ENCODE measurements around the gene ITGA7.

Gene ITGA7

DNA sequence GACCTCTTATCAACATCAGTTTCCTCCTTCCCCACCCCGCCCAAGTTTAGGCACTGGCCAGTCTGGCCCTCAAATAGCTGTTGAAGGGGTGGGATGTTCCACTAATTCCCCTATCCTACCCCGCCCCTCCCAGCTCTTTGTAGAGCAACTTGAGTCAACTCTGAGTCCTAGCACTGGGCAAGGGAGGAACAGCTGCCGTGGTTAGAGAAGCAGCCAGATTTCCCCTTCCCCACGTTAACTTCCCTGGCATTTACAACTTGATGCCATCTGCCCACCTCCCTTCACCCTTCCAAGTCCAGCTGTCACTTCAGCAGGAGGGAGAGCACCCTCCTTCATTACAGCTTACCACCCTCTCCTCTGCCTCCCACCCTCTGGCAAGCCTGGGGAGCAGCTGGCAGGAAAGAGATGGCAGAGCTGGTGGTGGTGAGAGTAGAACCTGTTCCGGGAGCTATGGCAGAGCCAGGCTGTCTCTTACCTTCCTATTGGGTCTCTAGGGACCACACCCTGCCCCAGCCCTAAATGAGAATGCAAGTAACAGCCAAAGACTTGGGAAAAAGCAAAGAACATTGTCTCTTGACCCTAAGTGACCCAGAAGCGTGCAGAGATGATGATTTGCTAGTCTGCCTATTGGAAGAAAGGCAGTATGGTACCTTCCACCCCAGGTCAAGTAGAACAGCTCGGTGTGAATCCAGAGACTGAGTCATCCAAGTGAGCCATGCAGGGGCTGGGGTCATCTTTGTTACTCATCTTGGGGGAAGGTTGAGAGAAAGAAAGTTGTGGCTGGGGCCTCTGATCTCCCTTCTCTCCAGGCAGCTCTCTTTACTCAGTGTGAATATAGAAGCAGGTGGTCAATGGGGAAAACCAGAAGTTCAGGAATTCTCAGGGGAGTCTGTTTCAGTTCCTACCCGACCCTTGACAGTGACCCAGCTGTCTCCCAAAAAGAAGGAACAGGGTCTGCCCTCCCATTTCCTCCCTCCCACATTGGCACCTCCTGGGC is 9.6 kb upstream of the ITGA7 start:
- peaks cover 31% of the 10 kb centered on the region for H3K4me1 Mint-ChIP-seq (ENCODE audit: low read depth)
- H3K9me3 Mint-ChIP-seq (ENCODE audit: low read depth), result no peaks in the 10 kb centered on the region
- H3K36me3 Mint-ChIP-seq, result no peaks in the 10 kb centered on the region
- no peaks in the 10 kb centered on the region for H3K27me3 Mint-ChIP-seq
- peak overlapping the region; percentile 84 for H3K27ac Mint-ChIP-seq
- H3K4me3 Mint-ChIP-seq, result peak overlapping the region; percentile 89

DNA sequence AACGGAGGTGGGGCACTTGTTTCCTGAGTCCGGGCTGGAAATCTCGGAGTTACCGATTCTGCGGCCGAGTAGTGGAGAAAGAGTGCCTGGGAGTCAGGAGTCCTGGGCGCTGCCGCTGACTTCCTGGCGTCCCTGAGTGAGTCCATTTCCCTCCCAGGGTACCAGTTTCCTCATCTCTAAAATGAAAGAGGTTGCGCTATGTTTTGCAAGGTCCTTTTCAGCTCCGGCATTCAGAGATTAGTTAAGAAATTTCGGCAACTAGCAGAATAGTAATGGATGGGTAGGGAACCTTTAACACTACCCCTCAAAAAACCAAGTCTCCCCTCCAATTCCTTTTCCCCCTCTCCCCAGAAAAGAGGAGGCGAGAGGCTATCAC is 8.9 kb upstream of the ITGA7 start:
- Mint-ChIP-seq H3K27ac (peak overlapping the region; percentile 84), H3K27me3 (no peaks in the 10 kb centered on the region), H3K36me3 (no peaks in the 10 kb centered on the region), H3K9me3 (ENCODE audit: low read depth) (no peaks in the 10 kb centered on the region), H3K4me3 (peak overlapping the region; percentile 89), H3K4me1 (ENCODE audit: low read depth) (peaks cover 31% of the 10 kb centered on the region)

DNA sequence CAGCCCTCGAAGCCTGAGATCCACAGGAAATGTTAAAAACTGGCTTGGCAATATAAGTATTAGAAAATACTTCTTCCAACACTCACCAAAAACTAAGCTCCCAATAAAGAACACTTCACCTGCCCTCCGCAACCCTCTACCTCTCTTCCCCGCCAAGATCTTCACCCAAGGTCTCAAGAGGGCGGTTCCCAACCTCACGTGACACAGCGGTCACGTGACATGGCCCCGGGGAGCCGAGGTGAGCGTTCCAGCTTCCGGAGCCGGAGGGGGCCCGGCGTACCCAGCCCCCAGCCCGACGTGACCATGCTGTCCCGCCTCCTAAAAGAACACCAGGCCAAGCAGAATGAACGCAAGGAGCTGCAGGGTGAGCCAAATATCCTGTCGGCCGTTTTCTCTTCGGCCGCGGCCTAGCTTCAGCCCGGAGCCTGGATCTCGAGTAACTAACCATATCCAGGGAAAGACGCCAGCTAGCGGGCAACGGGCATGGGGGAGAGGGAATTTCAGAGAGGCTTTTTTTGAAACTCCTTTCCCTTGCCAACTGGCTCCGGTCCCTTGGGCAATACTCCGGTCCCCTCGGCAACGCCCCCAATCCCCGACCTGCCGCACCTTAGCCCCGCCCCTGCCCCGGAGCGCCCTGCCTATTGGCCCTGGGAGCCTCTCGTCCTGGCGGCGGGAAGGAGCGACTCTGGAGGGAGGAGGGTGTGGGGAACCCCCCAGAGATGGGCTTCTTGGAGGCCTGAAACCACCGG is 8.3 kb upstream of the ITGA7 start, which contains the start of gene BLOC1S1:
TSS of gene BLOC1S1 (plus strand) at position 214 of the 749 bp plus-strand sequence. CDS start at position 220, 6 bp downstream.
- Mint-ChIP-seq H3K36me3 (no peaks in the 10 kb centered on the region), H3K4me3 (peak within 1 kb of the TSS; percentile 89), H3K9me3 (ENCODE audit: low read depth) (no peaks in the 10 kb centered on the region), H3K27me3 (no peaks in the 10 kb centered on the region), H3K4me1 (ENCODE audit: low read depth) (peaks cover 31% of the 10 kb centered on the region), H3K27ac (peak within 1 kb of the TSS; percentile 84)

DNA sequence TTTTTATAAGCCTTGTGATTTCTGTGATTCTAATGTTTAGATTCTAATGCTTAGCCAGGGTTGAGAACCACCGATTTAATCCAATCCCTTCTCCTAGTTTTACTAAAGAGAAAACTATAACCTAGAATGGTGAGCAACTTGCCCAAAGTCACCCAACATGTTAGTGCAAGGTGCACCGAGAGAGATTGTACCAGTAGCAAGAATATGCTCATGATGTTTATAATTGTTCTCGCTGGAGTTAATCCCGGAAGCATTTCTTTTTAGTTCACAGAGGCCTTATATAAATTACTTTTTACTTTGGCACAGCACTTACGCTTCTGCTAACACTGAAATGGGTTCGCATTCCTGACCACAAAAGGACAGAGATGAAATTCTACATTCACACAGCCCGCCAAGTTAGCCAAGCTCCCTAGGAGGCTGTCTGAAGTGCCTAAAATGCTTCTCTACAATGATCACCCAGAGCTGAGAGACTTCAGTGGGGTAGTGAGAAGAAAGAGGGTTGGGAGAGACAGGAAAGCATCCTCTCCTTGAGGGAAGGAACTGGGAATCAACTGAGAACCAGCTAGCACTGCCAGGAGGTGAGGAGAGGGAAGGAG is 7.6 kb upstream of the ITGA7 start:
- H3K36me3 Mint-ChIP-seq, result no peaks in the 10 kb centered on the region
- H3K27me3 Mint-ChIP-seq, result no peaks in the 10 kb centered on the region
- H3K4me3 Mint-ChIP-seq, result peak overlapping the region; percentile 89
- peaks cover 30% of the 10 kb centered on the region for H3K4me1 Mint-ChIP-seq (ENCODE audit: low read depth)
- H3K27ac Mint-ChIP-seq, result peak overlapping the region; percentile 84
- no peaks in the 10 kb centered on the region for H3K9me3 Mint-ChIP-seq (ENCODE audit: low read depth)

DNA sequence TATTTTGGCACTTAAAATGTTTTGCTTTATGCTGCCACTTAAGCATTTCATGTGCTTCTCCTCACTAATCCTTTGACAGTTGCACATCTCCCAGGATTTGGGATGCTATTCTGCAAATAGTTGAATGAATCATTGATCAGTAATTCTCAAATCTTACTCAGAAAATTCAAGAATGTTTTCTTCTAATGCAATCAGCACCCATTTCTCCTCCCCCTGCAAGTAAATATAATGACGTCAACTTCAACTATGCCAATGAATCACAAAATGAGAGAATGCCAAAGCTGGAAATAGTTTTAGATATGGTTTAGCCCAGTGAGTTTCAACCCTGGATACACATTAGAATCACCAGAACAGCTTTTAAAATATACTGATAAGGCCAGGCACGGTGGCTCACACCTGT is 6.0 kb upstream of the ITGA7 start:
- no peaks in the 10 kb centered on the region for H3K9me3 Mint-ChIP-seq (ENCODE audit: low read depth)
- H3K4me3 Mint-ChIP-seq, result no peak overlapping the region
- H3K27me3 Mint-ChIP-seq, result peaks cover 3% of the 10 kb centered on the region
- peak overlapping the region; percentile 6 for H3K27ac Mint-ChIP-seq
- H3K4me1 Mint-ChIP-seq (ENCODE audit: low read depth), result peaks cover 33% of the 10 kb centered on the region
- no peaks in the 10 kb centered on the region for H3K36me3 Mint-ChIP-seq

DNA sequence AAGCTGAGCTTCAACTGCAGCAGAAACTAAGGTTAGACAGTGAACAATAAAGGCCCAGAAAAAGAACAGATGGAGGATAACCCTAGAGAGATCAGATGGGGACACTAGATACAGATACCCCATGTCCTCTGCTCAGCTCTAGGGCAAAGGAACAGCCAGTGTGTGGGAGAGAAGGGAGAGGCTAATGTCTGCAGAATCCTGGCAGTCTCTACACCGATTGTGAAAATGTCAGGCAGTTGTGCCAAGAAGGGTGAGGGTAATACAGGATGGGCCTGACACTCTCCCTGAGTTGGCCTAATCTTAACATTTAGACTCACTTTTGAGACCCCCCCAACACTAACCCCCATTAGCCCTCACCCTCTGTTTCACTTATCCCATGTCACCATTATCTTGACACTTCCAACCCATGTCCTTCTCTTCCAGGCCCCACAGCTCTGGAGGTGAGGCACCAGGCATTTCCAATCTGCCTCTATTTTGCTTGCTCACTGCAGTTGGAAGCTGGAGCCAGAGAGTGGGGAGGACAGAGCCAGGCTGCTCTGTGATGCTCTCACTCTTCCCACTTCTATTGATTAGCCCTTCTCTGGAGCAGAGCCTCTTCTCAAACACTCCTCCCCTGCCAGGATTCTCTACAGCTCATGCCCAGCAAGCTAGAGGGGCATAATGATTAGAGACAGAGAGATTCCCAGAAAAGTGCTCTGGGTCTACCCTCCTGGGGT is 5.2 kb upstream of the ITGA7 start:
- H3K27me3 Mint-ChIP-seq, result peaks cover 3% of the 10 kb centered on the region
- H3K27ac Mint-ChIP-seq, result no peak overlapping the region
- H3K4me3 Mint-ChIP-seq, result no peak overlapping the region
- peaks cover 34% of the 10 kb centered on the region for H3K4me1 Mint-ChIP-seq (ENCODE audit: low read depth)
- H3K9me3 Mint-ChIP-seq (ENCODE audit: low read depth), result no peaks in the 10 kb centered on the region
- H3K36me3 Mint-ChIP-seq, result no peaks in the 10 kb centered on the region

DNA sequence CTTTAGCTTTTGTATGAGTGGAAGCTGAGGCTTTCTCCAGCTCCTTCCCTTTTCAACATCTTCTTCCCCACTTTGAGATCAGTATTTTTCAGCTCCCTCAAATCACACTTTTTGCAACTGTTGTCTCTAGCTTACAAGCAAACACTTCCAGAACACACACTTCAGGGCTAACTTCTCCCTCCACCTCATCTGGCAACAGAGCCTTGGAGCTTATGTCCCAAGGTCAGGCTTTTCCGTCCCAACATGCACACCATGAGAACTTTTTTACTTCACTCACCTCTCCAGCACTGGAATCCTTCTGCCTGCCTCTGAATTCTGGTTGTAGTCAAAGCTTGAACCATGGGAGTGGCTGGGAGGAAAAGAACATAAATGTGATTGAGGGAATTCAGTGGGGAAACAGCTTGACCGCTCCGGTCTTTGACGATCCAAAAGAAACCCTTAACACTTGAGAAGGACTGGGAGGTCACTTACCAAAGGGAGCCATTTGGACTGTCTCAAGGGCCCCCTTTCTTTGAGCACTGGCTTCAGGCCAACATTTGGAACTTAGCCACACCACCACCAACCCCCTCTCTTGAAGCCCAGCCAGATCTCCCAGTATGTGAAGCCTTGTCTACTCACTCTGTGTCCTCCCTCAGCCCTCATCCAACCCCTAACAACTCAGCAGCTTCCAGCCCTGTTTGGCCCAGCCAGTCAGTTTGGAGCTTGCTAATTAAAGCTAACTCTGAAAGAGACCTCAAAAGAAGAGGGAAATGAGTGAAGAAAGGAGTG is 4.3 kb upstream of the ITGA7 start:
- Mint-ChIP-seq H3K27me3 (peaks cover 5% of the 10 kb centered on the region), H3K36me3 (no peaks in the 10 kb centered on the region), H3K9me3 (ENCODE audit: low read depth) (no peaks in the 10 kb centered on the region), H3K4me1 (ENCODE audit: low read depth) (peaks cover 30% of the 10 kb centered on the region), H3K27ac (no peak overlapping the region), H3K4me3 (no peak overlapping the region)

DNA sequence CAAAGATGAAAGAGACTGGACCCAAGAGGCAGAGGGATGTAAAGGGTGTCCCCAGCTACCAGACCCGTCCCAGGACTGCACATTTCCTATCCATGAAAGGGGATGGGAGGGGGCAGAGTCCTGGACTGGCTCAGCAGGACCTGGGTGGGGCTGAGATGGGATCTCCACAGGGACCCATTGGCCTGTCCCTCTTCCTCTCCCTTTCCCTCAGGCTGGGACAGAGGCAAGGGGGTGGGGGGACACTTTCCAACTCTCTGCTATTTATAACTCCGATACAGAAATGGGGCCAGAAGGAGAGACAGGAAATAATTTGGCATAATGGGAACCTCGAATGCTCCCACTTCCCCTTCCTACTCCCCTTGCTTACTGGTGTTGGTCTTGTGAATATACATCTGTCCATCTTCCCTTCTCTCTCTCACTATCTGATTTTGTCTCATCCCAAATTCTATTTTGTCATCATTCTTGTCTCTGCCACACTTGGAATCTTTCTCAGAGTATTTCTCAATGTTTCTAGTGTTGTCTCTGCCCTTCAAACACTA is 1.1 kb upstream of the ITGA7 start:
- Mint-ChIP-seq H3K9me3 (ENCODE audit: low read depth) (no peaks in the 10 kb centered on the region), H3K27ac (no peak overlapping the region), H3K27me3 (peaks cover 9% of the 10 kb centered on the region), H3K36me3 (no peaks in the 10 kb centered on the region), H3K4me1 (ENCODE audit: low read depth) (peaks cover 19% of the 10 kb centered on the region), H3K4me3 (peak overlapping the region; percentile 77)

DNA sequence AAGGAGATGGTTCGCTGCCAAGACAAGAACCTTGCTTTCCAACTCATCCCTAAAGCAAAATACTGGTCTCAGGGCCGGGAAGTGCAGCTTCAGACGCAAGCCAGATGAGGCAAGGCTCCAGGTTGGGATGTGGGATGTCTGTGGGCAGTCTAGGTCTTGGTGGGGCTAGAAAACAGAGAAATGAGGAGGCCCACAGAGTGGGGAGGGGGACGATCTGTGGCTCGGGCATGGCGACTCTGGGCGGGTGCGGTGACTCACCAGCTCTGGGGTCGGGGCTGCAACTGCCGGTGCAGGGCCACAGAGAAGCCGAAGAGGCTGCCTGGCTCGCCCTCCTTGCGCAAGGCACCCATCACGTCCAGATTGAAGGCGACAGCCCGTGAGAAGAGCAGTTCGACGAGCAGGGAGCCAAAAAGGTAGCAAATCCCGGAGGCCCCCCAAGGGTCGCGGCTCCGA is 459 bp downstream of the ITGA7 start:
- H3K27ac Mint-ChIP-seq, result no peak overlapping the region
- H3K4me1 Mint-ChIP-seq (ENCODE audit: low read depth), result peaks cover 19% of the 10 kb centered on the region
- peaks cover 9% of the 10 kb centered on the region for H3K27me3 Mint-ChIP-seq
- H3K9me3 Mint-ChIP-seq (ENCODE audit: low read depth), result no peaks in the 10 kb centered on the region
- peak overlapping the region; percentile 78 for H3K4me3 Mint-ChIP-seq
- no peaks in the 10 kb centered on the region for H3K36me3 Mint-ChIP-seq

DNA sequence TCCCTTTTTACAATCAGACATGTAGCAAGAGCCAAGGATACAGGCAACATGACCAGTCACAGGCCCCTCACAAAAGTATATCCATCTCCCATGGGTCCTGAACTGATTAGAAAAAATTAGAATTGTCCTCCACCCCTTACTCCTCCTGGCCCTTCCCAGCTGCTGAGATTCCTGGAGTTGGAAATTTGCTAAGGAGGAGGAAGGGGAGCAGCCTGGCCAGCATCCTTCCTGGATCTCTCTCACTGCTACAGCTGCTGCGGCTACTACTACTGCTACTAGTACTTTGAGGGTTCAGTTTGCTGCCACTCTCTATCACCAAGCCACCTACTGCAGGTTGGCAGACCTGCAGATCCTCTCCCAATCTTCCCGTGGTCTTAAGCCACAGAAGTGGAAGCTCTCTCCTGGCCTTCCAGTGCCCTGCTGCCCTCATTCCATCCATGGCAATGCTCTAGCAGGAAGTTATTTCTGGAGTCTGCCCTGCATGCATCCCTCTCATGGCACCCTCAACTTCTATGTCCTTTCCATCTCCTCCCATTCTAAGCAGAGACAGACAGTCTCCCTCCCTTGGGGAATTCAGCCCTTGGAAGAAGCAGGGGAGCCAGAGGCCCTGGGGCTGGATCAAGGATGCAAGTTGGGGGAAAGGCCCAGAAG is 1.0 kb downstream of the ITGA7 start:
- no peaks in the 10 kb centered on the region for H3K9me3 Mint-ChIP-seq (ENCODE audit: low read depth)
- H3K27me3 Mint-ChIP-seq, result peaks cover 9% of the 10 kb centered on the region
- H3K4me1 Mint-ChIP-seq (ENCODE audit: low read depth), result peaks cover 19% of the 10 kb centered on the region
- peak overlapping the region; percentile 78 for H3K4me3 Mint-ChIP-seq
- no peak overlapping the region for H3K27ac Mint-ChIP-seq
- no peaks in the 10 kb centered on the region for H3K36me3 Mint-ChIP-seq

DNA sequence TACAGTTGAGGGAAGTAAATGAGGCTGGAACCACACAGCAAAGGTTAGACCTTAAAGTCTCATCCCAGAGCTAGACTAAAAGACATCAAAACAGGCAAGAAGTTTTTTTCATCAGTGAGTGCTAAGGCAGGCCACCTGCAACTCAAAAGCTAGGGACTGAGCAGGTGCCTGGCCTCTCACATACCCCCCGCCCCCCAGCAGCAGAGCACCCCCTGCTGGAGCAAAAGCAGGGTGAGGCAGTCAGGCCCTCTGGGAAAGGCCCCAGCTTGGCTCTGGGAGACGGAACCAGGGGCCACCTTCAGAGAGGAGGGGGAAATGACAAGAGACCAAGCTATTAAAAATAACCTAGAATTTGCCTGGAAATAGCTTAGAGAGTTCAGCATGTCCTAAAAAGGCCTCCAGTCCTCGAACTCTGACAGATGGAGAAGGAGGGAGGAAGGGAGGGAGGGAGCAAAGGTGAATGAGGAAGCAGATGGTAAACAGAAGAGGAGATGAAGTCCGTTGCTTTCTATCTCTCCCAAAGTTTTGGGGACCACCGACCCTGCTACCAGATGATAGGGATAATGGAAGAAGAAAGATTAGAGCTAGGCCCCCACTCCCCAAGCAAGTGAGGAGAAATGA is 1.8 kb downstream of the ITGA7 start:
- Mint-ChIP-seq H3K27ac (no peak overlapping the region), H3K27me3 (peaks cover 9% of the 10 kb centered on the region), H3K4me3 (no peak overlapping the region), H3K9me3 (ENCODE audit: low read depth) (no peaks in the 10 kb centered on the region), H3K4me1 (ENCODE audit: low read depth) (peaks cover 19% of the 10 kb centered on the region), H3K36me3 (no peaks in the 10 kb centered on the region)

DNA sequence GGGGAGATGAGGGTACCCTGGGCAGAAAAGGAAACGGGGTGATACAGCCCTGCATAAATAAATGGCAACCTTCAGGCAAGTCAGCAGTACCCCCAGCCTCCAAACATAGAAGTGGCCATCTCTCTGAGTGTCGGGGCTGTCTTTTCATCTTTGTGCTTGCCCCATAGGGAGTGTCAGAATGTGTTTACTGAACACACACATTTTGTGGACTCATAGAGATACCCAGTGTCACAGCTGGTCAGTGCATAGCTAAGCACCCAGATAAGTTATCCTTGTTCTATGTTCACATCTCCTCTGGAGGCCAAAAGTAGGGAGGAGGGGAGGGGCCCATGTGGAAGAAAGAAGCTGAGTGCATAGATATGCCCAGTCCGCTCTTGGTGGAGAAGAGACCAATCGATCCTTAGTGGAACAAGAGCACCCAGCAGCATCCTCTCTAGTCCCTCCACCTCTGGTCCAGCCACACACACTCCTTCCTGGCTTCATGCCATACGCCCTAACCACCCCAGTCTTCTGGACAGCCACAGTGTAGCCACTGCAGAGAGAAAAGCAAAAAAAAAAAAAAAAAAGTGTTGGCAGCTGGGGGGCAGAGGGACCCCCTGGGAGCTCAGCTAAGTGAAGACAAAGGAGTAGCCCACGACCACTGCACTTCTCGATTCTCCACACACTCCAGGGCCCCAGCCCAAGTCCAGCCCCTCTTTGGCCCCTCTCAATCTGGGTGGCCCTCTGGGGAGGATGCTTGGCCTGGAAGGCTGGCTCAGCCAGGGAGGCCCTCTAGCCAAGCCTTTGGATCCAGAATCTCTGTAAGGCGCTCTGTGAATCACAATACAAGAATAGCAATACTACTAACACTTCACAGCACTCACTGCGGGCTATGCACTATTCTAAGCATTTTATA is 2.6 kb downstream of the ITGA7 start:
- H3K27ac Mint-ChIP-seq, result no peak overlapping the region
- no peaks in the 10 kb centered on the region for H3K36me3 Mint-ChIP-seq
- H3K9me3 Mint-ChIP-seq (ENCODE audit: low read depth), result no peaks in the 10 kb centered on the region
- no peak overlapping the region for H3K4me3 Mint-ChIP-seq
- H3K27me3 Mint-ChIP-seq, result peaks cover 9% of the 10 kb centered on the region
- peaks cover 19% of the 10 kb centered on the region for H3K4me1 Mint-ChIP-seq (ENCODE audit: low read depth)
